COLO668 (cell line): ENCODE data around the gene C20orf96.
"Not testable (repeated sequence)": the region's sequence is repeated elsewhere in the genome, so short reads cannot be mapped to it uniquely, and the experiment has no call there.

ENCODE experiments used
- DNase-seq: peaks from one replicate; lab custom pipeline; 2025; ENCODE audit not compliant: unreplicated experiment; lab: John Stamatoyannopoulos, UW

C20orf96 gene, protein sequence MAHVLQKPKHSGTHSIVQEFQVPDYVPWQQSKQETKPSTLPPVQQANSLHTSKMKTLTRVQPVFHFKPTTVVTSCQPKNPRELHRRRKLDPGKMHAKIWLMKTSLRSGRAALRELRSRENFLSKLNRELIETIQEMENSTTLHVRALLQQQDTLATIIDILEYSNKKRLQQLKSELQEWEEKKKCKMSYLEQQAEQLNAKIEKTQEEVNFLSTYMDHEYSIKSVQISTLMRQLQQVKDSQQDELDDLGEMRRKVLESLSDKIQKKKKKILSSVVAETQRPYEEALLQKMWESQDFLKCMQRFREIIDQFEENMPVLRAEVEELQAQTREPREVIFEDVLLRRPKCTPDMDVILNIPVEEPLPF

DNA sequence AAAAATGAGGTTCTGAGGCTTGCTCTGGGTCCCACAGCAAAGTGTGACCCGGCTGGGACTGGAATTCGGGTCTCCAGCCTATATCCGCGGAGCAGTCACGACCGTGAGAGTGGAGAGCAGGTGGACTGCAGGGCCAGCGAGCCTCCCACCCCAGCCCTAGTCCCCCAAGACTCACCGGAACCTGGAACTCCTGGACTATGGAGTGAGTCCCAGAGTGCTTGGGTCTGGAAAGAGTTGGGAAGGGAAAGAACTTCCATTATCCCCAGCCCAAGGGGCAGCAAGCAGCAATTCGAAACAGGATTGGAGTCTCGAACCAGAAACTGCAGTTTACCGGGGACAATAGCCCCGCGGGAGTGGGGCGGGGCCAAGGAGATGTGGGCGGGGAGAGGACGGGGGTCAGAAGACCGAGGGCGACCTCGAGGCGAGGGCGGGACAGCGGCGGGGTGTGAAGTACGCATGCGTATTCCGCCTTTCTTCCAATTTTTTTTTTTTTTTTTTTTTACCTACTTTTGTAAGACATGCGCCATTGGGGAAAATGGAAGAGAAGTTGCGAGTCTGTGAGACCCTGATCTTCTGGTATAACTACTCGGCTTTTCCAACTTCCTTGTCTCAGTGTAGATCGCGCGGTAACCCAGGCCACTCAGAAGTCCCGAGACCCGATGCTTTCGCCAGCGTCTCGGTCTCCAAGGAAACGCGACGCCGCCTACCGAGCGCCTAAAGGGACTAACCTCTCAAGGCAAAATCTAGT, at the start of gene C20orf96:
Gene C20orf96 (minus strand): TSS at position 667 of the 748 bp plus-strand sequence. CDS start 140 bp downstream, at position 527.
- DNase-seq = peak; percentile 90

DNA sequence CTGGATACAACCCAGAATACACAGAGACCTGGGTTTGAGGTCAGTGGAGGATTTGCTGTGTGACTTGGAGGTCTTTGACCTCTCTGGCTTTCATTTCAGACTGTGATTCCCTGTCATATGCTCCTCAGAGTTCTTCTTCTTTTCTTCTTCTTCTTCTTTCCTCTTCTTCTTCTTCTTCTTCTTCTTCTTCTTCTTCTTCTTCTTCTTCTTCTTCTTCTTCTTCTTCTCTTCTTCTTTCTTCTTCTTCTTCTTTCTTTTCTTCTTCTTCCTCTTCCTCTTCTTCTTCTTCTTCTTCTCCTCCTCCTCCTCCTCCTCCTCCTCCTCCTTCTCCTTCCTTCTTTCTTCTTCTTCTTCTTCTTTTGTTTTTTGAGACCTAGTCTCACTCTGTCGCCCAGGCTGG, 45.5 kb upstream of the C20orf96 start:
- not testable (repeated sequence) for DNase-seq

GRCh38 chr20:334578-334977, 44.0 kb upstream of the C20orf96 start:
- DNase-seq = no peak

DNA sequence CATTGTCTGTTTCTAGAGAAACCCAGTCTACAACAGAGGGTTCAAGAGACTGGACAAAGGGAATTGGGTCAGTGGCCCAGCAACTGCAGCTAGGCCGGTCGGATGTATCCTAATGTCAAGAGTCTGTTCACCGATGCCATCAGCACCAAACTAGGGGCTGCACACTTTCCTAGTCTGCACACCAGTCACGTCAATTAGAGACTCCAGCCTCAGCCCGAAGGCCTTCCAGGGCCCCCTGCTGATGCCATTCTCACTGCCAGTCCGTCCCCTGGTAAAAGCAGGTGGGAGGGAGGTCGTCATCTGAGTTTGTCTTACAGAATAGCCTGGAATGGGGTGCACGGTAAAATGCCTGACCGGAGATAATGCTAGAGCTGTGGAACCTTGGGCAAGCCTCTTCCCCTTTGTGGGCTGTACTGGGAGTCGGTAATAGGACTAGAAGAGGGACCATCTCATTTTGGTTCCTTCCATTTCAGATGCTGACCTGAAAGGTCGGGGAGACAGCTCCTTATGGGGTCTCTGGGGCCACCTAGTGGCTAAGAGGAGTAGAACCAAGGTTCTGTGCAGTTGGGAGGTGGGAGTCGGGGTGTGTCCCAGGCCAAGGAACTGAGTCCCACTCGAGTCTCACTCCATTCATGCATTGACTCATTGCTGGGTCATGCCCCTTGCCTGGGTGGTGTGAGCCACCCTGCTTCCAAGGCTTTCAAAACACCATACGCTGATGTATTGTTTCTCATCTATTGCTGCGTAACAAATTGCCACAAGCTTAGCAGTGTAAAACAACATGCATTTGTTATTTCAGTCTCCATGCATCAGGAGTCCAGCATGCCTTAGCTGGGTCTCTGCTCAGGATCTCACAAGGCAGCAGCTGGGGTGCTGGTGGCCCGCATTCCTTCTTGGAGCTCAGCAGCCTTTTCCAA, 39.9 kb upstream of the C20orf96 start:
- DNase-seq = peak; percentile 36

DNA sequence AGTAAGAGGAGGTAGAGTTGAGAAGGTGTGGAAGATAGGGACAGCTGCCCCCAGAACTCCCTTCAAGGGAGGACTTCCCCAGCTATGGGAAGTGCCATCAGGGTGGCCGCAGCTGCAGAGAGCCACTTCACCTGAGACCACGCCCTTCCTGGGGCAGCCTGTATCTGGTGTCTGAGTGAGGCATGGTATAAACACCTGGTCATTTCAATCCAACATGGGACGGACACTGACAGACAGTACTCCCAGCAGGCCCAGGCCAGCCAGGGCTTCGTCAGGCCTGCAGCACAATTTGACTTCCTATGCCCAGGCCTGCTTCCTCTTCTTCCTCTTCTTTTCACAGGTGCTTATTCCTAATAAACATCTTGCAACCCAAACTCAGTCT, 39.3 kb upstream of the C20orf96 start:
- DNase-seq = peak; percentile 89

- DNase-seq = no peak
Measured at GRCh38 chr20:328975-329695, 38.6 kb upstream of the C20orf96 start.

- no peak for DNase-seq
Measured at GRCh38 chr20:328027-328974, 37.8 kb upstream of the C20orf96 start.

- DNase-seq = peak; percentile 88
Measured at GRCh38 chr20:327186-328026, 36.9 kb upstream of the C20orf96 start.

DNA sequence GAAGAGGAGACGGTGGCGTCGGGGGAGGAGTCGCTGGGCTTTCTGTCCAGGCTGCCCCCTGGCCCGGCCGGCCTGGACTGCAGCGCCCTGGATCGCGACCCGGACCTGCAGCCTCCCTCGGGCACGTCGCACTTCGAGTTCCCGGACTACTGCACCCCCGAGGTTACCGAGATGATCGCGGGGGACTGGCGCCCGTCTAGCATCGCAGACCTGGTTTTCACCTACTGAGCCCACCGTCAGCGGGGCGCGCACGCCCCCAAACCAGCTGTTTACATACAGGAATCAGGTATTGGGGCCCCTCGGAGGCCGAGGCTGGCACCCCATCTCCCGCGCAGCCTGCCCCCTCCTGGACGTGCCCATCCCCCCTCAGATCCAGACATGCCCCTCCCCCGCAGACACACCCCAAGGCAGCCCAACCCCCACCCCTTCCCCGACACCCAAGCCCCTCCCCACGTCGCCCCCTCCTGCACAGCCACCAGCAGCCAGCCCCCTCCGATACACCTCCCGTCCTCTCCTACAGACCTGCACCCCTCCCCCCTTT, 36.2 kb upstream of the C20orf96 start:
- DNase-seq = peak; percentile 61

DNA sequence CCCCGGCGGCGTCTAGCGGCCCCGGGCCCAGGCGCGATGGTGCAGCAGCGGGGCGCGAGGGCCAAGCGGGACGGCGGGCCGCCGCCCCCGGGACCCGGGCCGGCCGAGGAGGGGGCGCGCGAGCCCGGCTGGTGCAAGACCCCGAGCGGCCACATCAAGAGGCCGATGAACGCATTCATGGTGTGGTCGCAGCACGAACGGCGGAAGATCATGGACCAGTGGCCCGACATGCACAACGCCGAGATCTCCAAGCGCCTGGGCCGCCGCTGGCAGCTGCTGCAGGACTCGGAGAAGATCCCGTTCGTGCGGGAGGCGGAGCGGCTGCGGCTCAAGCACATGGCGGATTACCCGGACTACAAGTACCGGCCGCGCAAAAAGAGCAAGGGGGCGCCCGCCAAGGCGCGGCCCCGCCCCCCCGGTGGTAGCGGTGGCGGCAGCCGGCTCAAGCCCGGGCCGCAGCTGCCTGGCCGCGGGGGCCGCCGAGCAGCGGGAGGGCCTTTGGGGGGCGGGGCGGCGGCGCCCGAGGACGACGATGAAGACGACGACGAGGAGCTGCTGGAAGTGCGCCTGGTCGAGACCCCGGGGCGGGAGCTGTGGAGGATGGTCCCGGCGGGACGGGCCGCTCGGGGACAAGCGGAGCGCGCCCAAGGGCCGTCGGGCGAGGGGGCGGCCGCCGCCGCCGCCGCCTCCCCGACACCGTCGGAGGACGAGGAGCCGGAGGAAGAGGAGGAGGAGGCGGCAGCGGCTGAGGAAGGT, 35.5 kb upstream of the C20orf96 start:
- peak; percentile 81 for DNase-seq

GRCh38 chr20:325045-325888, 34.7 kb upstream of the C20orf96 start, which contains the start of gene SOX12:
Gene SOX12, plus strand, starts transcription at chr20:325552. Its CDS starts 373 bp downstream, at chr20:325925.
- peak; percentile 97 for DNase-seq

- DNase-seq = peak; percentile 94
Measured at GRCh38 chr20:324177-325044, 33.9 kb upstream of the C20orf96 start.

GRCh38 chr20:316316-317068, 25.9 kb upstream of the C20orf96 start:
- no peak for DNase-seq

DNA sequence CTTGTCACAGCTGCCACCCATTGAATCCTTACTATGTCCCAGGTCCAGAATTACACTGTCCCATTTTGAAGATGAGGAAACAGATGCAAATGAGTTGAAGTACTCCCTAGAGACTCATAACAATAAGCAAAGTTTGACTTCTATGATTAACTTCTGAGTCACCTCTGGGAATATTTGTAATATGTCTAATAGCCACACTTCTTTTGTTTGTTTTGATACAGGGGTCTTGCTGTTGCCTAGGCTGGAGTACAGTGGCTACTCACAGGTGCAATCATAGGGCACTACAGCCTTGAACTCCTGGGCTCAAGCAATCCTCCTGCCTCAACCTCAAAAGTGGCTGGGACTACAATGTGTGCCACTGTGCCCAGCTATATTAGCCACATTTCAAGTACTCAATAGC, 23.4 kb upstream of the C20orf96 start:
- DNase-seq = no peak

GRCh38 chr20:313402-313801, 22.9 kb upstream of the C20orf96 start:
- DNase-seq = no peak
